Transverse colon (tissue), 4 donors: Measurements from ENCODE around the gene FAHD2A.
A peak's percentile ranks its signal among the peaks of the same experiment; 100 is the strongest.

Experiments used
- CTCF ChIP-seq, 5 experiments: fragments of 200-600 bp in 3 of 5; fragments of 450-650 bp in 2 of 5; sonication (generic) in 3 of 5; IDR thresholded peaks; 1 replicate in 2 of 5; 2 replicates in 3 of 5; pipeline ENCODE4 v1.5.1; 2016 to 2017; ENCODE audit warnings: antibody characterized with exemption in 5 of 5, inconsistent platforms in 3 of 5, mild to moderate bottlenecking in 2 of 5, moderate library complexity in 1 of 5
- POLR2A ChIP-seq: fragments of 450-650 bp; IDR thresholded peaks from one replicate; pipeline ENCODE4 v1.6.1; 2016; ENCODE audit warnings: antibody characterized with exemption, mild to moderate bottlenecking, moderate library complexity
- POLR2AphosphoS5 ChIP-seq, 3 donors: sonication (generic); formaldehyde crosslinking; IDR thresholded peaks; one replicate each; pipeline ENCODE4 v1.6.1; 2016; ENCODE audit warnings: antibody characterized with exemption in 3 of 3

GRCh38 chr2:95379371-95379831 lies 23.1 kb upstream of the FAHD2A start:
- TF ChIP-seq CTCF (IDR thresholded peaks at IDR 0.05) (peak in 2 of 5 experiments; percentile 12 to 16), POLR2AphosphoS5 (IDR thresholded peaks at IDR 0.05) (no peak), POLR2A (no peak)
